GM06990 (cell line): ENCODE results near the gene PRR5L.
A peak's percentile ranks its signal among the peaks of the same experiment; 100 is the strongest.
"Not testable (repeated sequence)": the region's sequence is repeated elsewhere in the genome, so short reads cannot be mapped to it uniquely, and the experiment has no call there.

Experiments used
- DNase-seq: peaks from one replicate; pipeline ENCODE4 v3.0.0-alpha.2; 2011; ENCODE audit not compliant: insufficient read length; ENCODE audit errors: extremely low read depth
- H3K27me3 ChIP-seq: replicated peaks from 2 replicates; pipeline ENCODE4 v1.6.0; 2011; ENCODE audit warnings: low read length; ENCODE audit not compliant: control insufficient read depth, insufficient read depth
- H3K36me3 ChIP-seq: 2 replicates; pipeline ENCODE4 v1.5.1; 2011; ENCODE audit warnings: low read length; ENCODE audit not compliant: control insufficient read depth, insufficient read depth
- H3K4me3 ChIP-seq: replicated peaks from 2 replicates; pipeline ENCODE4 v1.5.1; 2011; ENCODE audit warnings: low read depth, mild to moderate bottlenecking, control low read depth, low read length
- TF ChIP-seq, protein P1 (sequence below): IDR thresholded peaks from 2 replicates; pipeline ENCODE4 v1.5.1; 2011; ENCODE audit warnings: low read length, control low read depth, mild to moderate bottlenecking, inconsistent platforms; ENCODE audit not compliant: insufficient read depth, poor library complexity, severe bottlenecking

The PRR5L gene

DNA sequence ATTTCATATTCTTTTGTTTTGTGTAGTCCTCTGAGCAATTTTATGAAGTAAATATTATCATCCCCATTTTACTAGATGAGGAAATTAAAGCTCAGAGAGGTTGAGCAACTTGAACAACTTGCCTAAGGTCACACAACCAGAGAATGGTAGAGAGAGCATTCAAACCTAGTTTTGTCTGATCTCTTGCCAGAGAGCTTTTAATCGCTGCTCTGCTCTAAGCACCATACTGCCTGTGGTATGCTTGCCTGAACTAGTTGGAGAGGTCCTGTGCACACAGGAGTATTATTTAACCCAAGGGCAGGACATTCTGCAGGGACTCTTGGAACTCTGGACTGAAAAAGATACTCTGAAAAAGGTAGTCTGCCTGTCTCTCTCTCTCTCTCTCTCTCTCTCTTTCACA, 175.5 kb downstream of the PRR5L start:
- no peak overlapping the region for H3K4me3 ChIP-seq
- H3K36me3 ChIP-seq: no peaks in the 10 kb centered on the region
- TF ChIP-seq, protein P1, sequence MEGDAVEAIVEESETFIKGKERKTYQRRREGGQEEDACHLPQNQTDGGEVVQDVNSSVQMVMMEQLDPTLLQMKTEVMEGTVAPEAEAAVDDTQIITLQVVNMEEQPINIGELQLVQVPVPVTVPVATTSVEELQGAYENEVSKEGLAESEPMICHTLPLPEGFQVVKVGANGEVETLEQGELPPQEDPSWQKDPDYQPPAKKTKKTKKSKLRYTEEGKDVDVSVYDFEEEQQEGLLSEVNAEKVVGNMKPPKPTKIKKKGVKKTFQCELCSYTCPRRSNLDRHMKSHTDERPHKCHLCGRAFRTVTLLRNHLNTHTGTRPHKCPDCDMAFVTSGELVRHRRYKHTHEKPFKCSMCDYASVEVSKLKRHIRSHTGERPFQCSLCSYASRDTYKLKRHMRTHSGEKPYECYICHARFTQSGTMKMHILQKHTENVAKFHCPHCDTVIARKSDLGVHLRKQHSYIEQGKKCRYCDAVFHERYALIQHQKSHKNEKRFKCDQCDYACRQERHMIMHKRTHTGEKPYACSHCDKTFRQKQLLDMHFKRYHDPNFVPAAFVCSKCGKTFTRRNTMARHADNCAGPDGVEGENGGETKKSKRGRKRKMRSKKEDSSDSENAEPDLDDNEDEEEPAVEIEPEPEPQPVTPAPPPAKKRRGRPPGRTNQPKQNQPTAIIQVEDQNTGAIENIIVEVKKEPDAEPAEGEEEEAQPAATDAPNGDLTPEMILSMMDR: no peak
- H3K27me3 ChIP-seq: no peaks in the 10 kb centered on the region
- no peak for DNase-seq

DNA sequence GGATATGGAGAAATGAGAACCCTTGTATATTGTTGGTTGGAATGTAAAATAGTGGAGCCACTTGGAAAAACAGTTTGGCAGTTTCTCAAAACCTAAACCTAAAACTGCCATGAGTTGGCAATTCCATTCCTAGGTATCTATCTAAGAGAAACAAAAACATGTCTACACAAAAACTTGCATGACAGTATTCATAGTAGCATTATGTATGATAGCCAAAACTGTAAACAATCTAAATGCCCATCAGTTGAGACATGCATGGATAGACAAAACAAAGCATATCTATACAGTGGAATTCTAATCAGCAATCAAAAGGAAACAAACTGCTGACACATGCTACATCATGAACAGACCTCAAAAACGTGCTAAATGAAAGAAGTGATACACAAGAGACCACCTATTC, 179.1 kb downstream of the PRR5L start:
- Histone ChIP-seq H3K36me3 (no peaks in the 10 kb centered on the region), H3K4me3 (no peak overlapping the region), H3K27me3 (no peaks in the 10 kb centered on the region)
- TF ChIP-seq, protein P1: no peak
- DNase-seq: no peak

DNA sequence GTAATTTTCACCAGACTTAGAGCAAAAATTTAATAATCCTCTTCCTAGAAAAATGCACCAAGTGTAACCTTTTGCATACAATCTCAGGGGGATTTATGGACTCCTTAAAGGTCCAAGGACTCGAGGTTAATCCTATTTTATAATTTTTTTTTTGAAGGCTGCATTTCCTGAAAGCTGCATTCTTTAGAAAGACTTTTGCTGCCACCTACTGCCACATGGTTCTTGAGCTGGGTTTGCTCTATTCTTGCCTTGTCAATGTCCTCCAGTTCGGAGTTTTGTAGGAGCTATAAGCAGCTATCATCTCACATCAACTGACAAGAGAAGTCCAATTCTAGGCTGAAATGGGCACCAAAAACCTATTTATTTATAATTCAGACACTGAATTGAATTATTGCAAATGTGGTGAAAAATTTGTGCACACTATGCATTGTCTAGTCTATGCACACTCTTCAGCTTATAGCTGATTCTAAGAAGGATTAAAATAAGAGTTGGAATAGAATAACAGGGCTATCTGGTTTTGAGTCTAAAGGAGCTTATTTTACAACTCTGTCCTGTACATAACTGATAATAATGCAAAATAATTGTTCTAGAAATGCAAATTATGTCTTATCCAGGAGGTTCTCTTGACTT, 182.7 kb downstream of the PRR5L start:
- TF ChIP-seq, protein P1: peak; percentile 49
- Histone ChIP-seq H3K4me3 (no peak overlapping the region), H3K36me3 (no peaks in the 10 kb centered on the region), H3K27me3 (no peaks in the 10 kb centered on the region)
- DNase-seq: no peak

DNA sequence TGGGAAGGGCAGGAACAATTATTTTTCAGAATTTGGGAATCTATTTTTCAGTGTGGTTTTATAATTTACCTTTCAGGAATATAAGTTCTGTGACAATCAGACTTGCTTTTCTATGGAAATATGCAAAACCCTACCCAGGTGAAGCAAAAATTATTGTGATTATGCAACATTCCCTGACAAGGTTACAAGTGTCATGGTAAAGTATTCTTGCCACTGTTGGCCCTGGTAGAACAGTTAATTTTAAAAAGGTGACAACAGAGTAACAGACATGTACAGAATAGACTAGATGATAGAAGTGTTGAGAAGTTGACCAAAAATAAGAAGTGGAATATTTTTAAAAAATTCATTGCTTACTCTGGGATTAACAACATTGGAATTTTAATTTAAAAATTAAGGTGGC, 184.7 kb downstream of the PRR5L start:
- DNase-seq: no peak
- H3K36me3 ChIP-seq: peaks cover 2% of the 10 kb centered on the region; the same call in 1 of the 2 replicates
- TF ChIP-seq, protein P1: no peak
- H3K4me3 ChIP-seq: no peak overlapping the region
- H3K27me3 ChIP-seq: no peaks in the 10 kb centered on the region

DNA sequence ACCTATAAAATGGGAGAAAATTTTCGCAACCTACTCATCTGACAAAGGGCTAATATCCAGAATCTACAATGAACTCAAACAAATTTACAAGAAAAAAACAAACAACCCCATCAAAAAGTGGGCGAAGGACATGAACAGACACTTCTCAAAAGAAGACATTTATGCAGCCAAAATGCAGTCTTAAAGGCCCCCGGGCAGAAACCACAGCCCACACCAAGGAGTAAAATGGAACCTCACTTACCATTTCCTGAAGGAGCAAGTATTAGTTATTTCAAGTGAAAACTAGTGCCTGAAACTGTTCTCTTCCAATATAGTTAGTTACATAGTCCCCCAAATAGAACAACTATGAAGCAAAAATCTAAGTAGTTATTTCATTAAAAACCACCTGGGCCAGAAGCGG, 187.0 kb downstream of the PRR5L start:
- not testable (repeated sequence) for H3K36me3 ChIP-seq, H3K27me3 ChIP-seq, DNase-seq, H3K4me3 ChIP-seq

DNA sequence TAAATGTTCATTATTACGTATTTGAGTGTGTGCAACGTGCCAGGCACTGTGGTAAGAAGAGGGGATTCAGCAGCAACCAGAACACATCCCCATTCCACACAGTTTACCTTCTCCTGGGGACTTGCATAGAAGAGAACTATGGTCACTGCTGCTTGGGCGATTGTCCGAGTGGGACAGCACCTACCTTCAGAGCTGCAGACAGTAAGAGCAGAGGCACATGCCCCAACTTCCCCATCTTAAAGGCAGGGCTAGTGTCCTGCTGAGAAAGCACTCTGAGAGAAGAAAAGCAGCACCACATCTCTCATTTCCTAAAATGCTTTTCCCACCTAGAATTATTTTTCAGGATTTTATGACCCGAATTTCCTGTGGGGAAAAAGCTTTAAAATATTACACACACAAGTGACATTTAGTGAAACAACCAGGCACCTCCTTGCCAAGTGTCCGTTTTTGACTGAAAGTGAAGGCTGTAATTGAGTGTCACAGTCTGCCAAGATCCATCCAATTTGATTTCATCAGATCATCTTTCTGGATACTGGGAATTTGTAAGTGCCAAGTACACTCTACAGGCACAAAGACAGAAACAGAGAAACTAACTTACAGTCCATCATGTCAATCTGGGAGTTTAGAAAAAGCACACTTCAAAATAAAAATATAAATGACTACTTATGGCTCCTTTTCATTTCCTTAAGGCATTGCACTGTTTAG, 189.4 kb downstream of the PRR5L start:
- TF ChIP-seq, protein P1: no peak
- H3K36me3 ChIP-seq: peaks cover 8% of the 10 kb centered on the region
- H3K4me3 ChIP-seq: no peak overlapping the region
- no peak for DNase-seq
- no peaks in the 10 kb centered on the region for H3K27me3 ChIP-seq
